ENCODE measurements around the gene CD300LB.

Gene CD300LB

DNA sequence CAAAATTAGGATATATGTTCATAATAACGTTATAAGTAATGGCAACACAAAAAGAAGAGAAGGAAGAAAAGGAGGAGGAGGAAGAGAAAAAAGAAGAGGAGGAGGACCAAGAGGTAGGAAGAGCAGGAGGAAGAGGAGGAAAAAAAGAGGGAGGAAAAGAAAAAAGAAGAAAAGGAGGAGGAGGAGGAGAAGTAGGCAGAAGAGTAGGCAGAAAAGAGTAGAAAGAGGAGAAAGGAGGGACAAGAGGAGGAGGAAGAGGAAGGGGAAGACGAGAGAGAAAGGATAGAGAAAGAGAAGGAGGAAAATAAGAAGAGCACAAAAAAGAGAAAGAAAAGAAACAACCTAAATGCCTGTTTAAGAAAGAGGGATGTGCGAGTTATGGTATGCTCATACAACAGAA is 5.6 kb upstream of the CD300LB start:
- DNase-seq (ENCODE audit: low spot score): no peak
- Histone ChIP-seq H3K4me3 (no peak overlapping the region), H3K27ac (no peak overlapping the region)
- TF ChIP-seq, protein P1, sequence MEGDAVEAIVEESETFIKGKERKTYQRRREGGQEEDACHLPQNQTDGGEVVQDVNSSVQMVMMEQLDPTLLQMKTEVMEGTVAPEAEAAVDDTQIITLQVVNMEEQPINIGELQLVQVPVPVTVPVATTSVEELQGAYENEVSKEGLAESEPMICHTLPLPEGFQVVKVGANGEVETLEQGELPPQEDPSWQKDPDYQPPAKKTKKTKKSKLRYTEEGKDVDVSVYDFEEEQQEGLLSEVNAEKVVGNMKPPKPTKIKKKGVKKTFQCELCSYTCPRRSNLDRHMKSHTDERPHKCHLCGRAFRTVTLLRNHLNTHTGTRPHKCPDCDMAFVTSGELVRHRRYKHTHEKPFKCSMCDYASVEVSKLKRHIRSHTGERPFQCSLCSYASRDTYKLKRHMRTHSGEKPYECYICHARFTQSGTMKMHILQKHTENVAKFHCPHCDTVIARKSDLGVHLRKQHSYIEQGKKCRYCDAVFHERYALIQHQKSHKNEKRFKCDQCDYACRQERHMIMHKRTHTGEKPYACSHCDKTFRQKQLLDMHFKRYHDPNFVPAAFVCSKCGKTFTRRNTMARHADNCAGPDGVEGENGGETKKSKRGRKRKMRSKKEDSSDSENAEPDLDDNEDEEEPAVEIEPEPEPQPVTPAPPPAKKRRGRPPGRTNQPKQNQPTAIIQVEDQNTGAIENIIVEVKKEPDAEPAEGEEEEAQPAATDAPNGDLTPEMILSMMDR (IDR thresholded peaks at IDR 0.05): no peak

DNA sequence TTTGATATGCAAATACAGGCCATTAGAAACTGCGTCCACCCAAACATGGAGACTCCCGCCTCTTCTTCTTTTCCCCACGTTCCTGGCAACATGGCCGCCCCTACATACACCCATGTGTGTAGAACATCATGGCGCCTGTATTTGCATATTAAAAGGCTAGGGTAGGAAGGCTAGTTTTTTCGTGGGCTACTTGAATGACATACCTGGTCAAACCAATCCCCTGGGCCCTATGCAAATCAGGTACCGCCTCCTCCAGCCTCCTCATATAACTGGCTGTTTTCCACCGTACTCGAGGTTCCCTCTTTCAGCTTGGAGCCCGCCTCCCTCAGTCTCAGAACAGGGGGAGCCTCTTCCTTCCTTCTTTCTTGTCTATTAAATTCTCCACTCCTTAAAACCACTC is 840 bp upstream of the CD300LB start:
- TF ChIP-seq, protein P1 (IDR thresholded peaks at IDR 0.05): no peak
- peak overlapping the region in 1 of 2 donors; percentile 47 for H3K27ac ChIP-seq
- H3K4me3 ChIP-seq: no peak overlapping the region
- peak; percentile 63 for DNase-seq (ENCODE audit: low spot score)

DNA sequence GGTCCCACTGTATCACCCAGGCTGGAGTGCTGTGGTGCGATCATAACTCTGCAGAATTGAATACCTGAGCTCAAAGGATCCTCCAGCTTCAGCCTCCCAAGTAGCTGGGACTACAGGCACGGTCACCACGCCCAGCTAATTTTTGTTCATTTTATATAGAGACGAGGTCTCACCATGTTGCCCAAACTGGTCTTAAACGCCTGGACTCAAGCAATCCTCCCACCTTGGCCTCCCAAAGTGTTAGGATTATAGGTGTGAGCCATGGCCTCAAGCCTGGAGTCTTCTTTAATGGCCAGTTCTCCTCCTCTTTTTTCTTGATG is 484 bp downstream of the CD300LB start:
- peak; percentile 33 for DNase-seq (ENCODE audit: low spot score)
- no peak overlapping the region for H3K4me3 ChIP-seq
- H3K27ac ChIP-seq: no peak overlapping the region
- TF ChIP-seq, protein P1 (IDR thresholded peaks at IDR 0.05): no peak

DNA sequence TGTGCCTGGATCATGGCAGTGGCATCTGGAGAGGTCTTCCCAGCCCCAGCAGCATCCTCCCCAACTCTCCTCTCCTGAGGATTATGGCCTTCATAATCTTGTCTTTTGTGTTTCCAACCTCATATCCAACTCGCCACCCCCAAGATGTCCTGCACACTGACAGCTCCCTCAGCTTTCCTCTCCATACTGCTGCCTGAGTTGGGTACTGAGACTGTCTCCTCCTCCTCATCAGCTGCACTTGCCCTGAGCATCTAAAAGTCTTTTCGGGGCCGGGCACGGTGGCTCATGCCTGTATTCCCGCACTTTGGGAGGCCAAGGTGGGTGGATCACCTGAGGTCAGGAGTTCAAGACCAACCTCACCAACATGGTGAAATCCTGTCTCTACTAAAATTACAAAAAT is 2.0 kb downstream of the CD300LB start:
- Histone ChIP-seq H3K4me3 (no peak overlapping the region), H3K27ac (no peak overlapping the region)
- TF ChIP-seq, protein P1 (IDR thresholded peaks at IDR 0.05): no peak
- DNase-seq (ENCODE audit: low spot score): peak; percentile 24

DNA sequence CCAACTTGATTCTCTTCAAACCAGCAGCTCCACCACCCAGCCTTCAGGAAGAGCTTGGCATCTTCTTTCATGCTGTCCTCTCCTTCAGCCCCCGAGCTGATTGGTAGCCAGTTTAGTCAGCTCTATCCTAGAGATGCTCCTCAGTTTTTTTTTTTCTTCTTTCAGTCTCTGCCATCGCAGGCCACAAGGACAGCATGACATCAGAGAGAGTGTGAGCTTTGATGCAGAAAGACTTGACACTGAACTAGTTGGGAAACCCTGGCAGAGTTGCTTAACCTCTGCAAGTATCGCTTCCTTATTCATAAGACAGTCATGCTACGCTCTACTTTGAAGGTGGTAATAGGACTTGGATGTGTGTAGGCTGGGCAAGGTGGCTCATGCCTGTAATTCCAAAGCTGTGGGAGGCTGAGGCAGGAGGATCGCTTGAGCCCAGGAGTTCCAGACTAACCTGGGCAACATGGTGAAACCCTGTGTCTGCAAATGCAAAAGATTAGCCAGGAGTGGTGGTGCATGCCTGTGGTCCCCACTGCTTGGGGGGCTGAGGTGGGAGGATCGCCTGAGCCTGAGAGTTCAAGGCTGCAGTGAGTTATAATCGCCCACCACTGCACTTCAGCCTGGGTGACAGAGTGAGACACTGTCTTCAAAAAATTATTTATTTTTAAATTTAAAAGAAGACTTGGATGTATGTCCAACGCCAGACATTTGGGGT is 2.6 kb downstream of the CD300LB start:
- H3K27ac ChIP-seq: peak overlapping the region in 1 of 2 donors; percentile 45
- no peak overlapping the region for H3K4me3 ChIP-seq
- peak; percentile 43 for DNase-seq (ENCODE audit: low spot score)

DNA sequence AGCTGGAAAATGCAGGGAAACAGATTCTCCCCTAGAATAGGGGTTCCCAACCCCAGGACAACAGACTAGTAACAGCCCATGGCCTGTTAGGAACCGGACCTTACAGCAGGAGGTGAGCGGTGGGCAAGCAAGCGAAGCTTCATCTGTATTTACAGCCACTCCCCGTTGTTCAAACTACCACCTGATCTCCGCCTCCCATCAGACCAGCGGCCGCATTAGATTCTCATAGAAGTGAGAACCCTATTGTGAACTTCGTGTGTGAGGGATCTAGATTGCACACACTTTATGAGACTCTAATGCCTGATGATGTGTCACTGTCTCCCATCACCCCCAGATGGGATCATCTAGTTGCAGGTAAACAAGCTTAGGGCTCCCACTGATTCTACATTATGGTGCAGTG is 3.5 kb downstream of the CD300LB start:
- Histone ChIP-seq H3K27ac (no peak overlapping the region), H3K4me3 (no peak overlapping the region)
- peak; percentile 9 for DNase-seq (ENCODE audit: low spot score)
- TF ChIP-seq, protein P1 (IDR thresholded peaks at IDR 0.05): no peak

More for the DNA sequence above, 2.6 kb downstream of the CD300LB start:
- TF ChIP-seq, protein P1 (IDR thresholded peaks at IDR 0.05): no peak

DNA sequence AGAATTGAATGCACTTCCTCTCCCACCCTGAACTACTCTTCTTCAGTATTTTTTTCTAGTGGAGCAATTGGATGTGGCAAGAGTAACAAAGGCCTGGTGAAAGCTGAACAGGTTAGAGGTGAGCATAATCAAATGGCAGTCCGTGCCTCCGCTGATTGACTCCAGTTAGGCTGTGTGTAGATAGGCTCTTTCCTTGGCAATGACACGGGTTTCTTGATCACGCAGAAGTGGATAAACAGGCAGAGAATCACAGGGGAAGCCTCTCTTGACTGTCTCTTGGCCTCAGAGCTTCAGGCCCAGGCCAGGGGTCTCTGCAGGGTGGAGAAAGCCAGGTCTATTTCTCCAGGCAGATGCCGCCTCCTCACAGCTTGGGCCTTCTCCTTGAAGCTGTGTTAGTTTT is 4.2 kb downstream of the CD300LB start:
- H3K27ac ChIP-seq: no peak overlapping the region
- no peak overlapping the region for H3K4me3 ChIP-seq
- peak; percentile 45 for DNase-seq (ENCODE audit: low spot score)
- TF ChIP-seq, protein P1 (IDR thresholded peaks at IDR 0.05): no peak
